ENCODE measurements around the gene MAP4K4. TPM values are rescaled to one million over a fixed set of nuclear protein-coding genes. Genes with fewer than 3 reads are reported as not detected.

Gene MAP4K4
- total and polyA plus RNA-seq, 2 of the 13 experiments (the other 11 are each of a cell fraction or from before 2014, with no cell fraction given), result 105 to 264 TPM

DNA sequence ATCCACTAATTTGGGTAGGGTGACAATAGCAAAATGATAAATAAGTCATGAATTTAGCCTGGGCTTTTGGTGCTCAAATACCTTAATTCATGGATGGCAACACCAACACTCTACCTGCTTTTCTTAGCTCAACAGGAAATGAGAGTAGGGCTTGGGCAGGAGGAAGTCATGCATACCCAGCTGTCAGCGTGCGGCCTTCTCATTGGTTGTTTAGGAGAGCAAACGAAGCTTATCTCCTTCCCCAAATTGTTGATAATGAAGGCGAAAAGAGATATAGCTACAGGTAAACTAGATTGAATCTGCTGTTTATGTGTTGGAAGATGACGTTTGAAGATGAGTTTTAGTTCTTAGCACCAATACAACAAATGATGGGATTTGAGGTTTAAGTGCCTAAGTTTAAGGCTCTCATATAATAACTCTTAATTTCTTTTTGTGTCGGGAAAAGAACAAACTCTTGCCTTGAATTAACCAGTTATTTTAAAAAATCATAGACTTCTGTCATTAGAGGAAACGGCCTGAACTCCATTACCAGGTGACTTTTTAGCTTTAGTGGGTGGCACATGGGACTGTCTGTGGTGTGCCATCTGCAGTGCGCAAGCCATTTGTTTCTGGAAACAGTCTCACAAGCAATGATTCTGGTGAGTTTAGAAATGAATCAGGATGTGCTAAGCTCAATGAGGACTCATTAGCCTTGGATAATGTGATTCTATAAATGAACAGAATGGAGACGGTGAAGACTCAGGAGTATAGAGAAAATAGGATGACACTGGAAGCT lies 19.8 kb downstream of the MAP4K4 start (continued):
- TF ChIP-seq, protein P1, sequence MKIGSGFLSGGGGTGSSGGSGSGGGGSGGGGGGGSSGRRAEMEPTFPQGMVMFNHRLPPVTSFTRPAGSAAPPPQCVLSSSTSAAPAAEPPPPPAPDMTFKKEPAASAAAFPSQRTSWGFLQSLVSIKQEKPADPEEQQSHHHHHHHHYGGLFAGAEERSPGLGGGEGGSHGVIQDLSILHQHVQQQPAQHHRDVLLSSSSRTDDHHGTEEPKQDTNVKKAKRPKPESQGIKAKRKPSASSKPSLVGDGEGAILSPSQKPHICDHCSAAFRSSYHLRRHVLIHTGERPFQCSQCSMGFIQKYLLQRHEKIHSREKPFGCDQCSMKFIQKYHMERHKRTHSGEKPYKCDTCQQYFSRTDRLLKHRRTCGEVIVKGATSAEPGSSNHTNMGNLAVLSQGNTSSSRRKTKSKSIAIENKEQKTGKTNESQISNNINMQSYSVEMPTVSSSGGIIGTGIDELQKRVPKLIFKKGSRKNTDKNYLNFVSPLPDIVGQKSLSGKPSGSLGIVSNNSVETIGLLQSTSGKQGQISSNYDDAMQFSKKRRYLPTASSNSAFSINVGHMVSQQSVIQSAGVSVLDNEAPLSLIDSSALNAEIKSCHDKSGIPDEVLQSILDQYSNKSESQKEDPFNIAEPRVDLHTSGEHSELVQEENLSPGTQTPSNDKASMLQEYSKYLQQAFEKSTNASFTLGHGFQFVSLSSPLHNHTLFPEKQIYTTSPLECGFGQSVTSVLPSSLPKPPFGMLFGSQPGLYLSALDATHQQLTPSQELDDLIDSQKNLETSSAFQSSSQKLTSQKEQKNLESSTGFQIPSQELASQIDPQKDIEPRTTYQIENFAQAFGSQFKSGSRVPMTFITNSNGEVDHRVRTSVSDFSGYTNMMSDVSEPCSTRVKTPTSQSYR (CRISPR knock-in tag; IDR thresholded peaks at IDR 0.05; ENCODE audit: borderline replicate concordance), result no peak
- TF ChIP-seq MTA1 (CRISPR knock-in tag; IDR thresholded peaks at IDR 0.05; ENCODE audit: borderline replicate concordance) (no peak), KLF12 (CRISPR knock-in tag; IDR thresholded peaks at IDR 0.05; ENCODE audit: borderline replicate concordance) (no peak), RAD51 (IDR thresholded peaks at IDR 0.05; ENCODE audit: borderline replicate concordance) (no peak)
- TF ChIP-seq, protein P2, sequence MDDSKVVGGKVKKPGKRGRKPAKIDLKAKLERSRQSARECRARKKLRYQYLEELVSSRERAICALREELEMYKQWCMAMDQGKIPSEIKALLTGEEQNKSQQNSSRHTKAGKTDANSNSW (CRISPR knock-in tag; IDR thresholded peaks at IDR 0.05; ENCODE audit: borderline replicate concordance), result no peak
- TF ChIP-seq, protein P3, sequence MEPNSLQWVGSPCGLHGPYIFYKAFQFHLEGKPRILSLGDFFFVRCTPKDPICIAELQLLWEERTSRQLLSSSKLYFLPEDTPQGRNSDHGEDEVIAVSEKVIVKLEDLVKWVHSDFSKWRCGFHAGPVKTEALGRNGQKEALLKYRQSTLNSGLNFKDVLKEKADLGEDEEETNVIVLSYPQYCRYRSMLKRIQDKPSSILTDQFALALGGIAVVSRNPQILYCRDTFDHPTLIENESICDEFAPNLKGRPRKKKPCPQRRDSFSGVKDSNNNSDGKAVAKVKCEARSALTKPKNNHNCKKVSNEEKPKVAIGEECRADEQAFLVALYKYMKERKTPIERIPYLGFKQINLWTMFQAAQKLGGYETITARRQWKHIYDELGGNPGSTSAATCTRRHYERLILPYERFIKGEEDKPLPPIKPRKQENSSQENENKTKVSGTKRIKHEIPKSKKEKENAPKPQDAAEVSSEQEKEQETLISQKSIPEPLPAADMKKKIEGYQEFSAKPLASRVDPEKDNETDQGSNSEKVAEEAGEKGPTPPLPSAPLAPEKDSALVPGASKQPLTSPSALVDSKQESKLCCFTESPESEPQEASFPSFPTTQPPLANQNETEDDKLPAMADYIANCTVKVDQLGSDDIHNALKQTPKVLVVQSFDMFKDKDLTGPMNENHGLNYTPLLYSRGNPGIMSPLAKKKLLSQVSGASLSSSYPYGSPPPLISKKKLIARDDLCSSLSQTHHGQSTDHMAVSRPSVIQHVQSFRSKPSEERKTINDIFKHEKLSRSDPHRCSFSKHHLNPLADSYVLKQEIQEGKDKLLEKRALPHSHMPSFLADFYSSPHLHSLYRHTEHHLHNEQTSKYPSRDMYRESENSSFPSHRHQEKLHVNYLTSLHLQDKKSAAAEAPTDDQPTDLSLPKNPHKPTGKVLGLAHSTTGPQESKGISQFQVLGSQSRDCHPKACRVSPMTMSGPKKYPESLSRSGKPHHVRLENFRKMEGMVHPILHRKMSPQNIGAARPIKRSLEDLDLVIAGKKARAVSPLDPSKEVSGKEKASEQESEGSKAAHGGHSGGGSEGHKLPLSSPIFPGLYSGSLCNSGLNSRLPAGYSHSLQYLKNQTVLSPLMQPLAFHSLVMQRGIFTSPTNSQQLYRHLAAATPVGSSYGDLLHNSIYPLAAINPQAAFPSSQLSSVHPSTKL (CRISPR knock-in tag; IDR thresholded peaks at IDR 0.05), result no peak
